ENCODE measurements around the gene MAPT. TPM values are rescaled to one million over a fixed set of nuclear protein-coding genes. Genes with fewer than 3 reads are reported as not detected.
"Not testable (repeated sequence)": the region's sequence is repeated elsewhere in the genome, so short reads cannot be mapped to it uniquely, and the experiment has no call there.

MAPT gene
- total and polyA plus RNA-seq, 2 experiments from 2014 or later: 0.37 to 0.71 TPM

GRCh38 chr17:46013502-46014165 is 119.3 kb downstream of the MAPT start:
- Histone ChIP-seq H3K27me3 (no peaks in the 10 kb centered on the region), H2AFZ (no peak overlapping the region), H3K27ac (no peak overlapping the region), H3K4me2 (no peak overlapping the region), H3K4me1 (ENCODE audit: insufficient read depth) (no peaks in the 10 kb centered on the region), H3K4me3 (no peak overlapping the region), H3K9me2 (replicated peaks; ENCODE audit: insufficient read depth) (no peaks in the 10 kb centered on the region), H3K9me3 (ENCODE audit: low read depth) (no peaks in the 10 kb centered on the region), H3K79me2 (no peaks in the 10 kb centered on the region), H4K20me1 (ENCODE audit: insufficient read depth, poor library complexity, severe bottlenecking) (no peaks in the 10 kb centered on the region), H3K36me3 (replicated peaks; ENCODE audit: insufficient read depth, low read depth) (no peaks in the 10 kb centered on the region)
- TF ChIP-seq EZH2phosphoT487 (IDR thresholded peaks at IDR 0.05; ENCODE audit: low read depth, severe bottlenecking, unreplicated experiment) (no peak), CTCF (IDR thresholded peaks at IDR 0.05; ENCODE audit: poor library complexity) (no peak), EZH2 (IDR thresholded peaks at IDR 0.05; ENCODE audit: borderline replicate concordance) (no peak)
- WGBS (ENCODE audit: low lambda C conversion rate, missing lambda C conversion rate): 74% methylated on average over 9 of the region's 9 CpGs
- DNase-seq (ENCODE audit: low spot score): no peak

- H3K36me3 ChIP-seq (replicated peaks; ENCODE audit: insufficient read depth, low read depth); H3K79me2 ChIP-seq; H3K4me1 ChIP-seq (ENCODE audit: insufficient read depth); H4K20me1 ChIP-seq (ENCODE audit: insufficient read depth, poor library complexity, severe bottlenecking); H3K9me2 ChIP-seq (replicated peaks; ENCODE audit: insufficient read depth); H2AFZ ChIP-seq; DNase-seq (ENCODE audit: low spot score); H3K27ac ChIP-seq; H3K9me3 ChIP-seq (ENCODE audit: low read depth); H3K27me3 ChIP-seq; H3K4me3 ChIP-seq; H3K4me2 ChIP-seq: not testable (repeated sequence)
- 87% methylated on average over 8 of the region's 8 CpGs for WGBS (ENCODE audit: low lambda C conversion rate, missing lambda C conversion rate)
Measured at GRCh38 chr17:46019408-46019925, 125.1 kb downstream of the MAPT start.

- H3K36me3 ChIP-seq (replicated peaks; ENCODE audit: insufficient read depth, low read depth): no peaks in the 10 kb centered on the region
- no peak overlapping the region for H3K4me2 ChIP-seq
- H3K4me1 ChIP-seq (ENCODE audit: insufficient read depth): no peaks in the 10 kb centered on the region
- H3K79me2 ChIP-seq: no peaks in the 10 kb centered on the region
- H4K20me1 ChIP-seq (ENCODE audit: insufficient read depth, poor library complexity, severe bottlenecking): no peaks in the 10 kb centered on the region
- H3K4me3 ChIP-seq: no peak overlapping the region
- H3K9me2 ChIP-seq (replicated peaks; ENCODE audit: insufficient read depth): no peaks in the 10 kb centered on the region
- DNase-seq (ENCODE audit: low spot score): no peak
- H2AFZ ChIP-seq: no peak overlapping the region
- TF ChIP-seq CTCF (IDR thresholded peaks at IDR 0.05; ENCODE audit: poor library complexity) (no peak), EZH2 (IDR thresholded peaks at IDR 0.05; ENCODE audit: borderline replicate concordance) (no peak), EZH2phosphoT487 (IDR thresholded peaks at IDR 0.05; ENCODE audit: low read depth, severe bottlenecking, unreplicated experiment) (no peak)
- 93% methylated on average over 14 of the region's 14 CpGs for WGBS (ENCODE audit: low lambda C conversion rate, missing lambda C conversion rate)
- no peaks in the 10 kb centered on the region for H3K9me3 ChIP-seq (ENCODE audit: low read depth)
- H3K27me3 ChIP-seq: no peaks in the 10 kb centered on the region
- no peak overlapping the region for H3K27ac ChIP-seq
Measured at GRCh38 chr17:46020023-46020761, 125.8 kb downstream of the MAPT start.

- no peak for DNase-seq (ENCODE audit: low spot score)
- no peaks in the 10 kb centered on the region for H3K79me2 ChIP-seq
- H3K4me3 ChIP-seq: no peak overlapping the region
- no peaks in the 10 kb centered on the region for H3K27me3 ChIP-seq
- WGBS (ENCODE audit: low lambda C conversion rate, missing lambda C conversion rate): 87% methylated on average over 12 of the region's 12 CpGs
- TF ChIP-seq CTCF (IDR thresholded peaks at IDR 0.05; ENCODE audit: poor library complexity) (no peak), EZH2phosphoT487 (IDR thresholded peaks at IDR 0.05; ENCODE audit: low read depth, severe bottlenecking, unreplicated experiment) (no peak), EZH2 (IDR thresholded peaks at IDR 0.05; ENCODE audit: borderline replicate concordance) (no peak)
- H3K36me3 ChIP-seq (replicated peaks; ENCODE audit: insufficient read depth, low read depth): no peaks in the 10 kb centered on the region
- H3K9me3 ChIP-seq (ENCODE audit: low read depth): no peaks in the 10 kb centered on the region
- no peaks in the 10 kb centered on the region for H4K20me1 ChIP-seq (ENCODE audit: insufficient read depth, poor library complexity, severe bottlenecking)
- H2AFZ ChIP-seq: no peak overlapping the region
- H3K4me1 ChIP-seq (ENCODE audit: insufficient read depth): no peaks in the 10 kb centered on the region
- no peak overlapping the region for H3K27ac ChIP-seq
- no peaks in the 10 kb centered on the region for H3K9me2 ChIP-seq (replicated peaks; ENCODE audit: insufficient read depth)
- no peak overlapping the region for H3K4me2 ChIP-seq
Measured at GRCh38 chr17:46020998-46021397, 126.6 kb downstream of the MAPT start.

- not testable (repeated sequence) for H3K4me3 ChIP-seq; H3K4me2 ChIP-seq; H3K9me3 ChIP-seq (ENCODE audit: low read depth); H3K36me3 ChIP-seq (replicated peaks; ENCODE audit: insufficient read depth, low read depth); DNase-seq (ENCODE audit: low spot score); H3K27me3 ChIP-seq; H4K20me1 ChIP-seq (ENCODE audit: insufficient read depth, poor library complexity, severe bottlenecking); H3K79me2 ChIP-seq; H3K4me1 ChIP-seq (ENCODE audit: insufficient read depth); H2AFZ ChIP-seq; H3K9me2 ChIP-seq (replicated peaks; ENCODE audit: insufficient read depth); H3K27ac ChIP-seq
- 95% methylated on average over 7 of the region's 7 CpGs for WGBS (ENCODE audit: low lambda C conversion rate, missing lambda C conversion rate)
Measured at GRCh38 chr17:46023366-46023765, 129.0 kb downstream of the MAPT start.
